Muscle layer of colon (tissue), 2 donors: ENCODE measurements around the gene INHBC.

Experiments
- H3K27ac ChIP-seq: one replicate; pipeline ENCODE4 v1.7.0; 2013; ENCODE audit warnings: low read depth, mild to moderate bottlenecking, low read length, moderate library complexity
- H3K27me3 ChIP-seq, 2 donors: one replicate each; pipeline ENCODE4 v1.7.0; 2013; ENCODE audit warnings: low read length in 2 of 2, mild to moderate bottlenecking in 2 of 2; ENCODE audit not compliant: insufficient read depth in 2 of 2, control insufficient read depth in 1 of 2
- H3K36me3 ChIP-seq: one replicate; pipeline ENCODE4 v1.7.0; 2013; ENCODE audit warnings: mild to moderate bottlenecking, low read length; ENCODE audit not compliant: insufficient read depth
- H3K4me1 ChIP-seq: one replicate; pipeline ENCODE4 v1.7.0; 2013; ENCODE audit warnings: mild to moderate bottlenecking, low read length; ENCODE audit not compliant: insufficient read depth
- H3K4me3 ChIP-seq, 2 donors: one replicate each; pipeline ENCODE4 v1.7.0; 2013; ENCODE audit warnings: low read length in 2 of 2, low read depth in 1 of 2, mild to moderate bottlenecking in 1 of 2, moderate library complexity in 1 of 2
- H3K9ac ChIP-seq: one replicate; pipeline ENCODE4 v1.7.0; 2013; ENCODE audit warnings: low read length
- H3K9me3 ChIP-seq: one replicate; pipeline ENCODE4 v1.7.0; 2013; ENCODE audit warnings: mild to moderate bottlenecking, low read length
- donor health status: abdominal sarcoma.
- donor health status: Adenocarcinoma of cecum.

INHBC gene

DNA sequence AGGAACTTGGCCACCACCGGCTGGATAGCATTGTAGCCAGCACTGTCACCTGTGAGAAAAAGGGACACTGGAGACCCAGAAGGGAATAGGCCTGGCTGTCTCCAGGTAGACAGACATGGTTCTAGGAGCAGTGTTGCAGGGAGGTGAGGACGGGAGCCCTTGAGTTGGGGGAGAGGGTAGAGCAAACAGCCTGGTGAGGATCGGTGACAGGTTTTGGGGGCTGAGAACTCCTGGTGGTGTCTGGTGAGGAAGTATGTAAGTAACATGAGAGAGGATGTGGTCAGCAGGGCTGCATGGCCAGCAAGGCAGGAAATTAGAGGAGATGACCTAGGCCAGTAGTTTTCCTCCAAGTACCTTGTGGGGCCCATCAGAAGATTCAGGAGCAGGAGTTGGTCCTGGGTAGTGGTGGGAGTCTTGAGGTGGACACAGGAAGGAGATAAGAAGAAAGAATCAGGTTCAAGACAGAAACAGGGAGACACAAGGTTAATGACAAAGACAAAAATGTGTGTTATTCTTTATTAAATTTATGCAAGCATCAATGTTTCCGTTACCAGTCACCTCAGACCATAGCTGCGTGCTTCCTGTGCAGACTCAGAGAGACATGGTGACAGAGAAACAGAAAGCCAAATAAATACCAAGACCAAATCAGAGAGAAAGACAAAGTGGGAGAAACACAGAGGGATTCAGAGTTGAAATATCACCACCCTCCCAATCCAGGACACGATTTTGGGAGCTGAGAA lies 45.0 kb downstream of the INHBC start, which contains the start of gene ARHGAP9:
TSS of gene ARHGAP9 (minus strand) at position 491 of the 740 bp plus-strand sequence. CDS start at position 31, 460 bp downstream.
- Histone ChIP-seq H3K27me3 (peaks cover 15 to 38% of the 10 kb centered on the region in 2 donors), H3K4me1 (peaks cover 6% of the 10 kb centered on the region), H3K9ac (no peak within 1 kb of the TSS), H3K9me3 (no peaks in the 10 kb centered on the region), H3K4me3 (no peak within 1 kb of the TSS), H3K27ac (no peak within 1 kb of the TSS), H3K36me3 (no peaks in the 10 kb centered on the region)

DNA sequence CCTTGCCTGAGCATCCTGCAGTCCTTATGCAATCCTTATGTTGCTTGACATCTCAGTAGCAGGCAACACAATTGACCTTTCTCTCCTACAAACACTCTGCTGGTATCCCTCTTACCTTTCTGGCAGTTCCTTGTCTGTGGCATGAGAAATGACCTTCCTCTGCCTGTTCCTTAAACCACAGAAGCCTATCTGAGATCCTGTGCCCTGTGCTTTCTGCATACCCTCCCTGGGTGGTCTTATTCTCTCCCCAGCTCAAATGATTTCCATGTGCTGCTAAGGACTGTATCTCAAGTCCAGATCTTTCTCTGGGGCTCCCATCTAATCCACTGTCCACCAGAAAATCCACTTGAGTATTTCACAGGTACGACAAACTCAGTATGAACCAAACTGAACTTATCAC lies 47.1 kb downstream of the INHBC start:
- Histone ChIP-seq H3K4me1 (no peaks in the 10 kb centered on the region), H3K9me3 (no peaks in the 10 kb centered on the region), H3K27me3 (peaks cover 8 to 19% of the 10 kb centered on the region in 2 donors), H3K9ac (no peak overlapping the region), H3K36me3 (no peaks in the 10 kb centered on the region), H3K4me3 (no peak overlapping the region), H3K27ac (no peak overlapping the region)

- Histone ChIP-seq H3K9me3 (no peaks in the 10 kb centered on the region), H3K36me3 (no peaks in the 10 kb centered on the region), H3K27me3 (peaks cover 0 to under 1% of the 10 kb centered on the region in 2 donors), H3K27ac (no peak overlapping the region), H3K4me1 (peaks cover 1% of the 10 kb centered on the region), H3K4me3 (no peak overlapping the region), H3K9ac (no peak overlapping the region)
Observed at GRCh38 chr12:57483466-57483865, 48.9 kb downstream of the INHBC start.

DNA sequence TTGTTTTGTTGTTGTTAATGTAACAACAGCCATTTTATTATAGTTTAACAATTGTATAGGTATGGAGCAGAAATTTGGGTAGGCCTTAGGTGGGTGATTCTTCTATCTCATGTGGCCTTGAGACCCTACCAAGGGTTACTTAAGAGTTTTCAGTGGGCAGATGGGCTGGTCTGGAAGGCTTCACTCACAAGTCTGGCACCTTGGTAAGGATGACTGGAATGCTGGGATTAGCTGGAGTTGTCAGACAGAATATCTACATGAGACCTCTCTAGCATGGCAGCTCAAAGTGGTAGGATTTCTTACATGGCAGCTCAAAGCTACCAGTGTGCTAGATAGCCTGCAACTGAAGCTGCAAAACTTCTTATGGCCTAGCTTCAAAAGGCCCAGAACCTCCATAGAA lies 51.1 kb downstream of the INHBC start:
- H3K36me3 ChIP-seq, result peaks cover 20% of the 10 kb centered on the region
- no peak overlapping the region for H3K27ac ChIP-seq
- H3K4me1 ChIP-seq, result peaks cover 13% of the 10 kb centered on the region
- no peak overlapping the region for H3K4me3 ChIP-seq
- no peak overlapping the region for H3K9ac ChIP-seq
- no peaks in the 10 kb centered on the region for H3K9me3 ChIP-seq
- no peaks in the 10 kb centered on the region for H3K27me3 ChIP-seq

- H3K4me1 ChIP-seq, result peaks cover 13% of the 10 kb centered on the region
- H3K9ac ChIP-seq, result no peak overlapping the region
- peaks cover 32% of the 10 kb centered on the region for H3K36me3 ChIP-seq
- no peaks in the 10 kb centered on the region for H3K27me3 ChIP-seq
- no peak overlapping the region for H3K27ac ChIP-seq
- peak overlapping the region; percentile 15 to 98 for H3K4me3 ChIP-seq
- no peaks in the 10 kb centered on the region for H3K9me3 ChIP-seq
Observed at GRCh38 chr12:57487055-57487596, 52.5 kb downstream of the INHBC start.

DNA sequence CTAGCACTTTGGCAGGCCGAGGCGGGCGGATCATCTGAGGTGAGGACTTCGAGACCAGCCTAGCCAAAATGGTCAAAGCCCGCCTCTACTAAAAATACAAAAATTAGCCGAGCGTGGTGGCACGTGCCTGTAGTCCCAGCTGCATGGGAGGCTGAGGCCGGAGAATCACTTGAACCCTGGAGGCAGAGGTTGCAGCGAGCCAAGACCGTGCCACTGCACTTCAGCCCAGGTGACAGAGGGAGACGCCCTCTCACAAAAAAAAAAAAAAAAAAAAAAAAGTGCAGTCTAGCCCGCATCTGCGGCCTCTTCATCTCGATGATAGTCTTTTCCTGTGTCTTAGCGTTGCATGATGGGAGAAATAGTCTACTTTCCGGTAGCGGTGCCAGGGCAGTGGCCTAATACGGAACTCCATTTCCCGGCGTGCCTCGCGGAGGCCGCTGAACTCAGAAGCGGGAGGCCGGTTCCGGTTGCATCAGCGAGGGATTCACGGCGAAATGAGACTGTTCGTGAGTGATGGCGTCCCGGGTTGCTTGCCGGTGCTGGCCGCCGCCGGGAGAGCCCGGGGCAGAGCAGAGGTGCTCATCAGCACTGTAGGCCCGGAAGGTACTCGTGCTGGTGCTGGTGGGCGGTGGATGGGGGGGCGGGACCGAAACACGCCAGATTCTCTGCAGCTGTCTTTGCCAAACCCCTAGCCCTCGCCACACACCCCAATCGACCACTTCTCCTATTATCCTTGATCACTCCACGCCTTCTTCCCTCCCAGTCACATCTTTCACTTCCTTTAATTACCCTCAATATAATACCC lies 53.2 kb downstream of the INHBC start, which contains the start of gene MARS1:
TSS of gene MARS1 (plus strand) at position 472 of the 805 bp plus-strand sequence. CDS start at position 495, 23 bp downstream.
- peak within 1 kb of the TSS; percentile 55 to 98 for H3K4me3 ChIP-seq
- peak within 1 kb of the TSS; percentile 95 for H3K9ac ChIP-seq
- H3K4me1 ChIP-seq, result peaks cover 13% of the 10 kb centered on the region
- H3K27ac ChIP-seq, result peak within 1 kb of the TSS; percentile 48
- H3K9me3 ChIP-seq, result no peaks in the 10 kb centered on the region
- H3K36me3 ChIP-seq, result peaks cover 37% of the 10 kb centered on the region
- H3K27me3 ChIP-seq, result no peaks in the 10 kb centered on the region

DNA sequence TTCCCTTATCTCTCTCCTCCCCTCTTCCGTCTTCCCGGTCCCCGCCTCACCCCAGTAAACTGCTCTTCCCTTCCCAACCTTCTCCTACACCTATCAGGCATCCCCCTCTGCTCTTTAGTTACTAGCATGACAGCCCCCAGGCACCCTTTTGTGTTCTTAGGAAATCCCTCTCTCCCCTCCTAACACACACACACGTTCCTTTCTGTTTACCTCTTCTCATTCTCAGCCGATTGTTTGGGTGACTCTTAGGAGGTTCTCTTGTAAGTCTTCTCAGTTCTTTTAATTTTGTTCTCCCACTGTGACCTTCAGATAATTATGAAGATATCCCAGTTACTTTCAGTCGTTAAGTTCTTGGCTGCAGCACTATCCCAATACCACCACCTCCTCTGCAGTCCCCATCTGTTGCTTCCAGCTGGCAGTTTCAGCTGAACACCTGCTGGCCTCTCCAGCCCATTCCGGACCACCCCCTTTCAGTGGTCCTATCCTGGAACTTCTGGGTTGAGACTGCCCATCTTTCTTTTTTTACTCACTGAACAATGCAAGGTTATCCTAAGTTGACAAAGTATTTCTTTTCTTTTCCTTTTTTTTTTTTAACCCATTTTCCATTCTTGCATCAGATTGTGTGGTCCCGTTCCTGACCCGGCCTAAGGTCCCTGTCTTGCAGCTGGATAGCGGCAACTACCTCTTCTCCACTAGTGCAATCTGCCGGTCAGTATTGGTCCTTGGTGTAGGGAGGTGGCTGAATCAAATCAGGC lies 54.0 kb downstream of the INHBC start:
- no peaks in the 10 kb centered on the region for H3K27me3 ChIP-seq
- peak overlapping the region; percentile 95 for H3K9ac ChIP-seq
- H3K4me3 ChIP-seq, result peak overlapping the region; percentile 55 to 98
- H3K36me3 ChIP-seq, result peaks cover 39% of the 10 kb centered on the region
- peaks cover 13% of the 10 kb centered on the region for H3K4me1 ChIP-seq
- H3K9me3 ChIP-seq, result no peaks in the 10 kb centered on the region
- peak overlapping the region; percentile 48 for H3K27ac ChIP-seq

DNA sequence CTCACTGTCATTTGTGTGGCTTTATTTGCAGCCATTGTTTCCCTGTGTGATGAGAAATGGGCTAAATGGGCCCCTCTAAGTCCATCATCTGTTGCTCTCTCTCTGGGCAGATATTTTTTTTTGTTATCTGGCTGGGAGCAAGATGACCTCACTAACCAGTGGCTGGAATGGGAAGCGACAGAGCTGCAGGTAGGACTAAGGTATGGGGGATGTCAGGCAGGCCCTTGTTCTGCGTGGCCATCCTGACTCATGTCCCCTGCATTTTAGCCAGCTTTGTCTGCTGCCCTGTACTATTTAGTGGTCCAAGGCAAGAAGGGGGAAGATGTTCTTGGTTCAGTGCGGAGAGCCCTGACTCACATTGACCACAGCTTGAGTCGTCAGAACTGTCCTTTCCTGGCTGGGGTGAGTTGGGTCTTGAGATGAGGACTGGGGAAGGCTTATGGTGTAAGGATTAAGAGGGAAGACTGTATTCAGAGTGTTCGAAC lies 54.6 kb downstream of the INHBC start:
- Histone ChIP-seq H3K27me3 (no peaks in the 10 kb centered on the region), H3K4me1 (peaks cover 13% of the 10 kb centered on the region), H3K27ac (no peak overlapping the region), H3K9me3 (no peaks in the 10 kb centered on the region), H3K36me3 (peaks cover 39% of the 10 kb centered on the region), H3K9ac (peak overlapping the region; percentile 95), H3K4me3 (peak overlapping the region; percentile 55 to 98)

DNA sequence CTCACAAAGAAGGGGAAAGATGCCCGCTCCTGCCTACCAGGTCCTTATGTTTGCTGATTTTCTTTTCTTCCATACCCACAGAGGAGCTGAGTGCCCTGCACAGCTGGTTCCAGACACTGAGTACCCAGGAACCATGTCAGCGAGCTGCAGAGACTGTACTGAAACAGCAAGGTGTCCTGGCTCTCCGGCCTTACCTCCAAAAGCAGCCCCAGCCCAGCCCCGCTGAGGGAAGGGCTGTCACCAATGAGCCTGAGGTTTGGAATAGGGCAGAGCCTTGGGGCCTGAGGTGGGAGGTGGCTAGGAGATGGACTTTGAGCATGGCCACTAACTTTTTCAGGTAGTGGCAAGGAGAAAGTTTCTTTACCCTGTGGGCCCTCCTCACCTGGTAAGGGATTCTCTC lies 55.5 kb downstream of the INHBC start:
- Histone ChIP-seq H3K4me1 (peaks cover 13% of the 10 kb centered on the region), H3K9ac (no peak overlapping the region), H3K27me3 (no peaks in the 10 kb centered on the region), H3K9me3 (no peaks in the 10 kb centered on the region), H3K4me3 (no peak overlapping the region), H3K36me3 (peaks cover 39% of the 10 kb centered on the region), H3K27ac (no peak overlapping the region)

GRCh38 chr12:57491393-57492280 lies 57.1 kb downstream of the INHBC start:
- no peak overlapping the region for H3K4me3 ChIP-seq
- no peak overlapping the region for H3K9ac ChIP-seq
- H3K27me3 ChIP-seq, result no peaks in the 10 kb centered on the region
- no peaks in the 10 kb centered on the region for H3K9me3 ChIP-seq
- peaks cover 13% of the 10 kb centered on the region for H3K4me1 ChIP-seq
- peaks cover 39% of the 10 kb centered on the region for H3K36me3 ChIP-seq
- H3K27ac ChIP-seq, result no peak overlapping the region
